Measurements from ENCODE around the gene TOR2A. TPM values are rescaled to one million over a fixed set of nuclear protein-coding genes. Genes with fewer than 3 reads are reported as not detected.

The TOR2A gene
- total RNA-seq, 4 donors from 2014 or later: 10.7 to 12.5 (median 11.5) TPM

DNA sequence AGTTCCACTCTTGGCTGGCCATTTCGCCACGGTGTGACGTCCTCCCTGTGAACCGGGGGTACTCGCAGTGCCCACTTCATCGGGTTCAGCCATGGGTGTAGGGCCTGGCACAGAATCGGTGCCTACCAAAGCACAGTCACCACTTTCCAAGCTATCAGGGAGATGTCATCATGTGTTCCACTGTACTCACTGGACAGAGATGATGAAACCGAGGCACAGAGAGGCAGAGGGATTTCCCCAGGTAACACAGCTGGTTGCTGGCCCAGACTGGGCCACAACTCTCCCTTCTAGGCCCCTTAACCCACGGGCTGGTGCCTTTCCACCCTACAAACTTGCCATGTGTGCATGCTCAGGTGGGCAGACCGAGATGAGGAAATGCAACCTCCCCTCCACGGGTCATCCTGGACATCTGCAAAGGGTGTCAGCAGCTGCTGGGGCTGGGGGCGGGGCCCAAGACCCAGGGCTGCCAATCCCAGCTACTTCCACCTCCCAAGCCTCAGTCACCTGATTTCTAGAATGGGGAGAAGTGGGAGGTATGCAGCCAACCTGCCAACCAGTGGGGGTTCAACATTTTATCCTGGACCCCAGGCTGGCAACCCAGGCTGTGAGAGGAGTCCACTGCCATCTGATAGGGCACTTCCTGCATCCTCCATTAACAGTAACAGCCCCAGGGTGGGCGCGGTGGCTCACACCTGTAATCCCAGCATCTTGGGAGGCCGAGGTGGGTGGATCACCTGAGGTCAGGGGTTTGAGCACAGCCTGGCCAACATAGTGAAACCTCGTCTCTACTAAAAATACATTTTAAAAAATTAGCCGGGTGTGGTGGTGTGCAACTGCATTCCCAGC is 44.3 kb upstream of the TOR2A start:
- Histone ChIP-seq H3K9me3 (no peaks in the 10 kb centered on the region), H3K4me3 (peak overlapping the region in 3 of 4 donors; percentile 30 to 59 (median 35)), H3K36me3 (no peaks in the 10 kb centered on the region), H3K4me1 (peaks cover 0 to 47% (median 19%) of the 10 kb centered on the region in 3 donors), H3K27me3 (no peaks in the 10 kb centered on the region), H3K27ac (peak overlapping the region; percentile 51 to 88 (median 67))
- WGBS, 2 donors: 47 to 80% methylated on average over 5 to 6 of the region's 17 CpGs
- intact Hi-C loops (cut with DNase I): no loop called here
- TF ChIP-seq, protein P1, sequence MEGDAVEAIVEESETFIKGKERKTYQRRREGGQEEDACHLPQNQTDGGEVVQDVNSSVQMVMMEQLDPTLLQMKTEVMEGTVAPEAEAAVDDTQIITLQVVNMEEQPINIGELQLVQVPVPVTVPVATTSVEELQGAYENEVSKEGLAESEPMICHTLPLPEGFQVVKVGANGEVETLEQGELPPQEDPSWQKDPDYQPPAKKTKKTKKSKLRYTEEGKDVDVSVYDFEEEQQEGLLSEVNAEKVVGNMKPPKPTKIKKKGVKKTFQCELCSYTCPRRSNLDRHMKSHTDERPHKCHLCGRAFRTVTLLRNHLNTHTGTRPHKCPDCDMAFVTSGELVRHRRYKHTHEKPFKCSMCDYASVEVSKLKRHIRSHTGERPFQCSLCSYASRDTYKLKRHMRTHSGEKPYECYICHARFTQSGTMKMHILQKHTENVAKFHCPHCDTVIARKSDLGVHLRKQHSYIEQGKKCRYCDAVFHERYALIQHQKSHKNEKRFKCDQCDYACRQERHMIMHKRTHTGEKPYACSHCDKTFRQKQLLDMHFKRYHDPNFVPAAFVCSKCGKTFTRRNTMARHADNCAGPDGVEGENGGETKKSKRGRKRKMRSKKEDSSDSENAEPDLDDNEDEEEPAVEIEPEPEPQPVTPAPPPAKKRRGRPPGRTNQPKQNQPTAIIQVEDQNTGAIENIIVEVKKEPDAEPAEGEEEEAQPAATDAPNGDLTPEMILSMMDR (IDR thresholded peaks at IDR 0.05): no peak
- no peak for DNase-seq

DNA sequence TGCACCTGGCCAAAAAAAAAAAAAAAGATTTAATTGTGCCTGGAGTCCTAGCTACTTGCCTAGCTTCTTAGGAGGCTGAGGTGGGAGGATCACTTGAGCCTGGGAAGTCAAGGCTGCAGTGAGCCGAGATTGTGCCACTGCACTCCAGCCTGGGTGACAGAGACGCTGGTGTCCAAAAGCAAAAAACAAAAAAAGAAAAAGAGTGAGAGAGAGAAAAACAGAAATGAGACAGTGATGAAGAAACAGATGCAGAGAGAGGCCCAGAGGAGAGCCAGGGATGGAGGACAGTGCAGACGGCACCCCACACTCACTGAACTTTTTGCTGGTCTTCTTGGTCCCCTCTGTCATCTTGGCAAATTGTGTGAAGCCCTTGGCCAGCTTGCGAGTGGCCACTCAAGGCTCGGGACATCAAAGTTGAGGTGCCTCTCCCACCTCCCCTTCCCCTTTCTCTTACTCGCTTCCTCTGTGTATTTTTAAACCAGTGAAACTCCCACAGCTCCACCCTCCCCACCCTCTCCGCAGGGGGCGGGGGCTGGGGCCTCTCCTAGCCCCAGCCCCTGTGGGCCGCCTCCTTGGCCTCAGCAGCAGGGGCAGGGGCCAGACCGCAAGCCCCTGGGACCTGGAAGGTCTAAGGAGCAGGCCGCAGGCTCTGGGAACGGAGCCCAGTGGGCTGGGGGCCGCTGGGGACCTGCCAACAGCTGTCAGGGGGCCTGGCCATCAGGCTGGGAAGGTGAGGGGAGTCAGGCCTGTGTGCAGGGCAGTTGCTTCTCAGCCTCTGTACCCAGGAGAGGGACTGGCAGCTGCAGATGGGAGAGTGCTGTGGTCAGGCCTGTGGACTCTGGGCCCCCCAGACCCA is 43.4 kb upstream of the TOR2A start, which contains the start of gene SH2D3C:
Gene SH2D3C (minus strand): TSS at position 387 of the 856 bp plus-strand sequence. CDS start 39 bp downstream, at position 348.
- Histone ChIP-seq H3K9me3 (no peaks in the 10 kb centered on the region), H3K4me1 (peaks cover 0 to 38% (median 13%) of the 10 kb centered on the region in 3 donors), H3K4me3 (peak within 1 kb of the TSS; percentile 1 to 59 (median 32)), H3K27ac (peak within 1 kb of the TSS; percentile 51 to 88 (median 67)), H3K36me3 (no peaks in the 10 kb centered on the region), H3K27me3 (no peaks in the 10 kb centered on the region)
- TF ChIP-seq, protein P1 (IDR thresholded peaks at IDR 0.05): no peak
- peak in 1 of 4 donors; percentile 42 for TF ChIP-seq POLR2A (IDR thresholded peaks at IDR 0.05)
- intact Hi-C loops (cut with DNase I): no loop called here
- no peak for DNase-seq
- 40 to 61% methylated on average over 6 to 8 of the region's 13 CpGs for WGBS, 2 donors

DNA sequence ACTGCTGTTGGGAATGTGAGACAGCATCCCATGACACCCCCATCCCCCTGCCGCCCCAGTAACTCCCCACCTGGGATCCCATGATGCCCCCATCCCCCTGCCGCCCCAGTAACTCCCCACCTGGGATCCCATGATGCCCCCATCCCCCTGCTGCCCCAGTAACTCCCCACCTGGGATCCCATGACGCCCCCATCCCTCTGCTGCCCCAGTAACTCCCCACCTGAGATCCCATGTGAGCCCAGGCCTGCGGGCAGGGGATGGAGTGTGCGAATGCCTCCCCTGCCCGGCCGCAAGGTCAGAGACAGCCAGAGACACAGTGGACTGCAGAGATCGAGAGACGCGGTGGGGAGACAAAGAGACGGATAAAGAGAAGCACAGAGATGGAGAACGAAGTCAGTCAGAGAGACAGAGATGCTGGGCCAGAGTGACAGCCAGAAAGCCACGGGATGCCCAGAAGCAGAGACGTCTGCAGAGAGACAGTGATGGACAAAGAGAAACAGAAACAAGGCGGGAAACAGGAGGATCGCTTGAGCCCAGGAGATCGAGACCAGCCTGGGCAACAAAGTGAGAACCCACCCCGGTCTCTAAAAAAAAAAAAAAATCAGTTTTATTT is 42.4 kb upstream of the TOR2A start:
- Histone ChIP-seq H3K36me3 (no peaks in the 10 kb centered on the region), H3K4me3 (peak overlapping the region; percentile 12 to 59 (median 32)), H3K27me3 (no peaks in the 10 kb centered on the region), H3K27ac (peak overlapping the region; percentile 34 to 78 (median 64)), H3K4me1 (peaks cover 0 to 28% (median 9%) of the 10 kb centered on the region in 3 donors), H3K9me3 (no peaks in the 10 kb centered on the region)
- intact Hi-C loops (cut with DNase I): no loop called here
- TF ChIP-seq POLR2A (IDR thresholded peaks at IDR 0.05): no peak
- TF ChIP-seq, protein P1 (IDR thresholded peaks at IDR 0.05): no peak
- WGBS, 2 donors: 63 to 73% methylated on average over 11 of the region's 18 CpGs
- no peak for DNase-seq

DNA sequence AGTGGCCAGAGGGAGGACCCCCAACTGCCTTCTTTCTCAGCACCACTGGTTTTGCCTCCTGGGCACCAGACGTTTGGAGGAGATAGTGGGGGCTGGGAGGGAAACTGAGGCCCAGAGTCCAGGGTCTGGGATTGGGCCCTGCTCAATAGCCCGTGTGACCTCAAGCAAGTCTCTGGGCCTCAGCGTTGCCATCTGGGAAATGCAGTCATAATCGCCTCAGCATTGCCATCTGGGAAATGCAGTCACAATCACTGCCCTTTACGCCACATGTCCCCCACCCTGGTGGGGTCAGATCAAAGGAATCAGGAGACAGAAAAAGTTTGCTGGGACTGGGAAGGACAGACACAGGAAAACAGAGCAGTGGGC is 41.8 kb upstream of the TOR2A start:
- Histone ChIP-seq H3K36me3 (no peaks in the 10 kb centered on the region), H3K4me1 (peaks cover 0 to 26% (median 9%) of the 10 kb centered on the region in 3 donors), H3K27ac (peak overlapping the region; percentile 34 to 78 (median 57)), H3K27me3 (no peaks in the 10 kb centered on the region), H3K4me3 (peak overlapping the region; percentile 12 to 59 (median 32)), H3K9me3 (no peaks in the 10 kb centered on the region)
- no peak for DNase-seq
- TF ChIP-seq, protein P1 (IDR thresholded peaks at IDR 0.05): no peak
- no peak for TF ChIP-seq POLR2A (IDR thresholded peaks at IDR 0.05)
- 54% methylated on average over 3 of the region's 5 CpGs for WGBS, 2 donors
- intact Hi-C loops (cut with DNase I): no loop called here

Data from esophagus squamous epithelium (tissue), 5 donors.